M059J (cell line): ENCODE measurements around the gene GABARAPL2. TPM values are rescaled to one million over a fixed set of nuclear protein-coding genes. Genes with fewer than 3 reads are reported as not detected.

Experiments
- total RNA-seq: library from RNA; depleted of rRNA; stranded (reverse); fragments of >200 nt; shearing (Covaris generic); gene quantifications from 2 replicates; pipeline ENCODE4 v1.2.3, GENCODE V29; 2014; rRNA removed

The GABARAPL2 gene
- total RNA-seq, 1 experiment from 2014 or later, result 87.7 TPM

Other genes starting within 250 kb of the GABARAPL2 start
- gene CFDP1, start 132.9 kb upstream of the GABARAPL2 start, total RNA-seq, result 91.3 and 111 TPM in 2 replicates
- gene TMEM170A, start 101.7 kb upstream of the GABARAPL2 start, total RNA-seq, result 17.5 and 27.5 TPM in 2 replicates
- gene CHST6, start 70.9 kb upstream of the GABARAPL2 start, total RNA-seq, result 0.98 and 1.4 TPM in 2 replicates
- gene CHST5, start 30.3 kb upstream of the GABARAPL2 start, total RNA-seq, result not detected in 2 replicates
- gene TMEM231, start 10.1 kb upstream of the GABARAPL2 start, total RNA-seq, result 11.0 and 13.3 TPM in 2 replicates
- 77.2 and 121 TPM in 2 replicates for gene ADAT1, start 56.9 kb downstream of the GABARAPL2 start, total RNA-seq
- 180 and 185 TPM in 2 replicates for gene KARS1, start 81.3 kb downstream of the GABARAPL2 start, total RNA-seq
- 52.9 and 65.4 TPM in 2 replicates for gene TERF2IP, start 81.4 kb downstream of the GABARAPL2 start, total RNA-seq
- gene CPHXL2, start 110.6 kb downstream of the GABARAPL2 start, total RNA-seq, result not detected in 2 replicates
- not detected in 2 replicates for gene DUXB, start 135.1 kb downstream of the GABARAPL2 start, total RNA-seq
- not detected in 2 replicates for gene CPHXL, start 160.1 kb downstream of the GABARAPL2 start, total RNA-seq